Measurements from ENCODE around the gene CCL28.

DNA sequence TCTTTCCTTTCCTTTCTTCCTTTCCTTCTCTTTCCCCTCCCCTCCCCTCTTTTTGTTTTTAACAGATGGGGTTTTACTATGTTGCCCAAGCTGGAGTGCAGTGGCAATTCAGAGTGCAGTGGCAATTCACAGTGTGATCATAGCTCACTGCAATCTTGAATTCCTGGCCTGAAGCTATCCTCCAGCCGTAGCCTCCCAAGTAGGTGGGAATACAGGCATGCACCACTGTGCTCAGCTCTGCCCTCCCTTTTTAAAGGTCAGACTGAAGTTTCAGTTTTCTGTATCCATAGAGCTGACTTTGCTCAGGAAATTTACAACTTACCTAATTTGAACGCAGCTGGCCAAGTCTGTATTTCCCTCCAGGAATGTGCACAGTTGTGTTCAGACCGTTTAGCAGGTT lies 696 bp downstream of the CCL28 start:
- no peak for TF ChIP-seq POLR2A (IDR thresholded peaks at IDR 0.05)
- TF ChIP-seq, protein P1, sequence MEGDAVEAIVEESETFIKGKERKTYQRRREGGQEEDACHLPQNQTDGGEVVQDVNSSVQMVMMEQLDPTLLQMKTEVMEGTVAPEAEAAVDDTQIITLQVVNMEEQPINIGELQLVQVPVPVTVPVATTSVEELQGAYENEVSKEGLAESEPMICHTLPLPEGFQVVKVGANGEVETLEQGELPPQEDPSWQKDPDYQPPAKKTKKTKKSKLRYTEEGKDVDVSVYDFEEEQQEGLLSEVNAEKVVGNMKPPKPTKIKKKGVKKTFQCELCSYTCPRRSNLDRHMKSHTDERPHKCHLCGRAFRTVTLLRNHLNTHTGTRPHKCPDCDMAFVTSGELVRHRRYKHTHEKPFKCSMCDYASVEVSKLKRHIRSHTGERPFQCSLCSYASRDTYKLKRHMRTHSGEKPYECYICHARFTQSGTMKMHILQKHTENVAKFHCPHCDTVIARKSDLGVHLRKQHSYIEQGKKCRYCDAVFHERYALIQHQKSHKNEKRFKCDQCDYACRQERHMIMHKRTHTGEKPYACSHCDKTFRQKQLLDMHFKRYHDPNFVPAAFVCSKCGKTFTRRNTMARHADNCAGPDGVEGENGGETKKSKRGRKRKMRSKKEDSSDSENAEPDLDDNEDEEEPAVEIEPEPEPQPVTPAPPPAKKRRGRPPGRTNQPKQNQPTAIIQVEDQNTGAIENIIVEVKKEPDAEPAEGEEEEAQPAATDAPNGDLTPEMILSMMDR (IDR thresholded peaks at IDR 0.05): no peak
